ENCODE measurements around the gene RERG.
"Not testable (repeated sequence)": the region's sequence is repeated elsewhere in the genome, so short reads cannot be mapped to it uniquely, and the experiment has no call there.

Gene RERG, protein sequence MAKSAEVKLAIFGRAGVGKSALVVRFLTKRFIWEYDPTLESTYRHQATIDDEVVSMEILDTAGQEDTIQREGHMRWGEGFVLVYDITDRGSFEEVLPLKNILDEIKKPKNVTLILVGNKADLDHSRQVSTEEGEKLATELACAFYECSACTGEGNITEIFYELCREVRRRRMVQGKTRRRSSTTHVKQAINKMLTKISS

GRCh38 chr12:15220915-15221885 is at the start of gene RERG:
Gene RERG, minus strand, starts transcription at chr12:15221417. Its CDS starts 3,928 bp downstream, at chr12:15217489.
- DNase-seq, result peak; percentile 78

DNA sequence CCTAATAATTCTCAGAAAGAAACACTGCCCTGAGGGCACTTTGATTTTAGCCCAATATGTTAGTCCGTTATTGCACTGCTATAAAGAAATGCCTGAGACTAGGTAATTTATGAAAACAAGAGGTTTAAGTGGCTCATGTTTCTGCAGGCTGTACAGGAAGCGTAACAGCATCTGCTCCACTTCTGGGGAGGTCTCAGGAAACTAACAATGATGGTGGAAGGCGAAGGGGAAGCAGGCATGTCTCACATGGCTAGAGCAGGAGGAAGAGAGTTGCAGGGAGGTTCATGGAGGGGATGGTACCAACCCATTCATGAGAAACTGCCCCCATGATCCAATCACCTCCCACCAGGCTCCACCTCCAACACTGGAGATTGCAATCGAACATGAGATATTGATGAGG is 49.4 kb upstream of the RERG start:
- no peak for DNase-seq

GRCh38 chr12:15268927-15269552 is 47.8 kb upstream of the RERG start:
- DNase-seq, result peak; percentile 61

GRCh38 chr12:15268309-15268708 is 47.1 kb upstream of the RERG start:
- no peak for DNase-seq

GRCh38 chr12:15265875-15266274 is 44.7 kb upstream of the RERG start:
- DNase-seq, result no peak

DNA sequence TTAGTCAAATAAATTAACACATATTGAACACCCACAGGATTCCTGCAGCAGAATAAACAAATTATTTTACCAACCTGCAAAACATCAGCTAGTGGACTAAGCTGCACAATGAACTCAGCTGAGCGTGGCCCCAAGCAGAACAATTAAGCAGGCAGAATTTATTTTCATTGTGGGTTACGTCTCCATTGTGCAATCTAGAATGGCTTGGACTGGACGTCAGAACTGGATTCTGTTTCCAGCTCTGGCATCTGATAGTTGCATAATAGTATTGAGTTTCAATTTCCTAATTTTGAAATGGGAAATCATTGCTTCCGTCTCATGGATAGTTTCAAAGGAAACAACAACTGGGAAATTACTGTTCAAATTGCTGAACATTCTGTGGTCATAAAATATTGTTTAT is 35.5 kb upstream of the RERG start:
- no peak for DNase-seq

GRCh38 chr12:15253990-15254389 is 32.8 kb upstream of the RERG start:
- DNase-seq, result no peak

DNA sequence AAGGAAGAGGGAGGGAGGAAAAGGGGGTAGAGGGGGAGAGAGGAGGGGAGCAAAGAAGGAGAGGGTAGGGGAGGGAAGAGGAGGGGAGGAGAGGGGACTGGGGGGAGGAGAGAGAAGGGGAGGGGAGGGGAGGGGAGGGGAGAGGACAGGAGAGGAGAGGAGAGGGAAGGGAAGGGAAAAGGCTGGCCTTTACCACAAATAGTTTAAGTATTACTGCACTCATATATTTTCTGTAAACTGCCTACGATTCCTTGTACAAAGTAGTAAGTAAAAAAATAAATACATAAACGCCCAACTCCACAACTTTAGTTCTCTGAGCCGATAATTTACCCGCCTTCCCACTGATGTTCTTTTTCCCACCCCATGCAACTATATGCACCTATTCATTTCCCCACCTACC is 23.7 kb upstream of the RERG start:
- DNase-seq, result no peak

DNA sequence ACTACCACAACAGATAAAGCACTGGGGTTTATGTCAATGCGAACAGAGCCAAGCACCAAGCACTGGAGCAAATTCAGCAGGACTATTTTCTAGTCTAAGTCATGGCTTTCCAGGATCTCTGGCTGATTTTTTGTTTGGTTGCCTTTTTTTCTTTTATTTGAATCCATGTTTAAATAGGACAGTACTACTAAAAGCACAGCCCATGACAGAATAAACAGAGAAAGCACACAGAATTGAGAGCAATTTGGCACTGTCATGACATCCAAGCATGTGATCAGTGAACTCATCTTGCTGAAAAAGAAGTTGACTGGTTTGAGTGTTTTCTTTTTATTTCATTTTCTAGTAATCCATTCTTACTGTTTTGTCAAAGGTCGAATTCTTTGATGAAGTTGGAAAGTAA is 23.1 kb upstream of the RERG start:
- no peak for DNase-seq

DNA sequence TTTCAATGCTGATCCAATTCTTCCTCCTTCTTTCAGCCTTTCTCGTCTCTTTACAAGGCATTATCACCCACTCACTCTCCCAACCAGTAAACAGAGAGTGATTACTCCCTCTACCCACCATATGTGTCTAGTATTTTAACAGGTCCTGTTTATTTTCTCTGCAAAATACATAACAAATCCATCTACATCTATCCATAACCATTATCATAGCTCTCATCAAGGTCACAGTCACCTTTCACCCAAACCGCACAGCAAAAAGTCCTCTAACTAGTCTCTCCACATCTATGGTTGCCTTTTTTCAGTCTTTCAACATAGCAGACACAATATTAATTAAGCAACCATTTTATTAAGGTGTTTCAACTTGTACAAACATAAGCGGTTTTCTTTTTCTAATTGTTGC is 21.9 kb upstream of the RERG start:
- no peak for DNase-seq

- DNase-seq, result no peak
These were observed 19.7 kb upstream of the RERG start for GRCh38 chr12:15240898-15241297.

DNA sequence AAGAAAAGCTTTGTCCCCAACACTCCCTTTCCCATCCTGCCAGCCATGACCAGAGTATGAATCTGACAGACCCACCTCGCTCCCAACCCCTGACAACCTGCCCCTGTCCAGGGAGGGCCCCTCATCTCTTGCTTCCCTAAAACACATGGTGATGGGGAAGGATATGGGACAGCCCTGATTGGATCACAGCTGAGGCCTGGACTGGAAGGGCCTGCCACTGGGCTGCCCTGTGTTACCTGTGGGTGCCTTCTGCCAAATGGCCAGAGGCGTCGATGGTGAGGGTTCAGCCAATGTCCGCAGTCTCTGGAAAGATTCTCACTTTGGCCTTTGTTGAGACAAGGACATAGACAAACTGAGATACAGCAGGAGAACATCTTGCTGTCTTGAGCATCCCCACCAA is 13.3 kb upstream of the RERG start:
- DNase-seq, result no peak

- DNase-seq, result no peak
These were observed 12.8 kb upstream of the RERG start for GRCh38 chr12:15234011-15234410.

DNA sequence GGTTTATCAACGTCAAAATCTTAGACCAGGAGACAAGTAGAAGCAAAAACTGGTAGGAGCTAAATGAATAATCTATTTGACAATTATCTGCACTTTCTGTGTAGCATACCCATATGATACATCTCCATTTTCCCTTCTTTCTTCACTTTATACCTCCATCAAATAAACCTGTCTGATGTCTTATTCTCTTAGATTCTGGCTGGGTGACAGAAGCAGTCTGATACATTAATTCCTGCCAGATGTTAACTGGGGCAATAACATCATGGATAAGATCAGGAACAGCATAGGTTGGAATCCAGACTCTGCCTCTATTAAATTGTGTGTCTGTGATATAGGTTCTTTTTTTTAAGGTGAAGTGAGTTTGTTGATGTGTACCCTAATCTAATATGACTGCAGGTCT is 11.7 kb upstream of the RERG start:
- DNase-seq, result no peak

- no peak for DNase-seq
These were observed 10.3 kb upstream of the RERG start for GRCh38 chr12:15231493-15231892.

DNA sequence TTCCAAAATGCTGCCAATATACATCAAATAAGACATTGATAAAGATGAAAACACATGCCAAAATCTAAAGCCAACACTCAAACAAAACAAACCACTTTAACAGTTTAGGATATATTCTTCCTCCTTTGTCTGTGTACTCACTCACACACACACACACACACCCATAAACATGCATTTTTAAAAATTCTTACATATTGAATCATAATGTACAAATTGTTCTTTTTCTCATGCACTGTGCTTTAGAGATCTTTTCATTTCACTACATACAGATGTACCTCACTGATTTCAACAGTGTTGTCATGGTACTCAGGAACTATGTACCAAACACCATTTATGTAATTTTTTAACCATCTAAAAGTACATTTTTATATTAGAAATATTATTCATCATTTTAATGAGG is 9.5 kb upstream of the RERG start:
- no peak for DNase-seq

GRCh38 chr12:15230137-15230536 is 8.9 kb upstream of the RERG start:
- DNase-seq, result no peak

- DNase-seq, result no peak
These were observed 5.9 kb upstream of the RERG start for GRCh38 chr12:15227004-15227679.

DNA sequence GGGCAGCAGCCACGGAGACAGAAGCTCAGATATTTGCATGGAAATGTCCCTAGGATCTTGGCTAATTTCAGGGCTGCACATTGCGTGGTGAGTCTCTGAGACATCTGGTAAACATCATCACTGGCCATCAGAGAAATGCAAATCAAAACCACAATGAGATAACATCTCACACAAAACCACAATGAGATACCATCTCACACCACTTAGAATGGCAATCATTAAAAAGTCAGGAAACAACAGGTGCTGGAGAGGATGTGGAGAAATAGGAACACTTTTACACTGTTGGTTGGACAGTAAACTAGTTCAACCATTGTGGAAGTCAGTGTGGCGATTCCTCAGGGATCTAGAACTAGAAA is 4.6 kb upstream of the RERG start:
- DNase-seq, result not testable (repeated sequence)

- DNase-seq, result no peak
These were observed 4.1 kb upstream of the RERG start for GRCh38 chr12:15225136-15225862.

- no peak for DNase-seq
These were observed 1.0 kb upstream of the RERG start for GRCh38 chr12:15222219-15222618.

- DNase-seq, result no peak
These were observed 766 bp downstream of the RERG start for GRCh38 chr12:15220451-15220850.

DNA sequence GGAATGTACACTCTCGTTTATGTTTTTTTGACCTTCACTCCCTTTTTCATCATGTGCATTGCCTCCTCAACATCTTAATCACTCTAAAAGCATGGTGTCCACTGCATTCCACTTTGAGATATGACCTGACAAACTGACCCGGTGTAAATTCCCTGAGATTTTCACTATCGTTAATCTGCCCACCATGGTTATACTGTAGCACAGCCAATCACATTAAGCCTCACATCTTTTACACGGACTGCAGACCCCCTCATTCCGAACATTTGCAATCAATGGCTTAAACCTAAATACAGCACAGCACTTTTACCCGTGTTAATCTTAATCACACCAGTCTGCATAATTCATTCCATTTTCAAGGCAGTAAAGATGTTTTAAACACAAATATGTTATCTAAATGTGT is 2.4 kb downstream of the RERG start:
- no peak for DNase-seq
